NOMO-1 treated with dmso at 0.1 percent for 144 hours (cell line): Measurements from ENCODE around the gene TPD52L1.
"Not testable (repeated sequence)": the region's sequence is repeated elsewhere in the genome, so short reads cannot be mapped to it uniquely, and the experiment has no call there.

Source experiments
- DNase-seq: peaks from one replicate; lab custom pipeline; 2025; ENCODE audit not compliant: unreplicated experiment; lab: John Stamatoyannopoulos, UW

TPD52L1 gene

GRCh38 chr6:125140808-125141207, 12.8 kb upstream of the TPD52L1 start:
- DNase-seq, result no peak

- no peak for DNase-seq
These were observed 11.0 kb upstream of the TPD52L1 start for GRCh38 chr6:125142618-125143017.

- no peak for DNase-seq
These were observed 8.8 kb upstream of the TPD52L1 start for GRCh38 chr6:125144822-125145221.

GRCh38 chr6:125149256-125150144, 4.1 kb upstream of the TPD52L1 start:
- DNase-seq, result no peak

GRCh38 chr6:125151700-125152099, 1.9 kb upstream of the TPD52L1 start:
- peak; percentile 12 for DNase-seq

- DNase-seq, result no peak
These were observed 666 bp downstream of the TPD52L1 start for GRCh38 chr6:125154118-125154760.

- DNase-seq, result no peak
These were observed 1.2 kb downstream of the TPD52L1 start for GRCh38 chr6:125154761-125155135.

GRCh38 chr6:125155344-125155743, 1.8 kb downstream of the TPD52L1 start:
- DNase-seq, result no peak

GRCh38 chr6:125156496-125156895, 2.9 kb downstream of the TPD52L1 start:
- no peak for DNase-seq

GRCh38 chr6:125157280-125157679, 3.7 kb downstream of the TPD52L1 start:
- no peak for DNase-seq

- DNase-seq, result no peak
These were observed 4.2 kb downstream of the TPD52L1 start for GRCh38 chr6:125157725-125158124.

- DNase-seq, result not testable (repeated sequence)
These were observed 9.8 kb downstream of the TPD52L1 start for GRCh38 chr6:125163339-125163738.

GRCh38 chr6:125163811-125164210, 10.2 kb downstream of the TPD52L1 start:
- DNase-seq, result no peak

GRCh38 chr6:125164696-125165095, 11.1 kb downstream of the TPD52L1 start:
- DNase-seq, result no peak

GRCh38 chr6:125165256-125165655, 11.7 kb downstream of the TPD52L1 start:
- no peak for DNase-seq

- DNase-seq, result no peak
These were observed 12.2 kb downstream of the TPD52L1 start for GRCh38 chr6:125165776-125166175.

GRCh38 chr6:125166711-125167110, 13.1 kb downstream of the TPD52L1 start:
- DNase-seq, result no peak

GRCh38 chr6:125167579-125167978, 14.0 kb downstream of the TPD52L1 start:
- DNase-seq, result no peak

GRCh38 chr6:125169058-125169457, 15.5 kb downstream of the TPD52L1 start:
- no peak for DNase-seq

GRCh38 chr6:125169522-125169921, 15.9 kb downstream of the TPD52L1 start:
- no peak for DNase-seq

GRCh38 chr6:125170376-125170775, 16.8 kb downstream of the TPD52L1 start:
- no peak for DNase-seq

- no peak for DNase-seq
These were observed 19.9 kb downstream of the TPD52L1 start for GRCh38 chr6:125173341-125174095.
